Esophagus muscularis mucosa (tissue), 3 donors: Measurements from ENCODE around the gene GCN1.

Experiments
- CTCF ChIP-seq, 3 experiments: fragments of 200-600 bp in 2 of 3; fragments of 450-650 bp in 1 of 3; sonication (generic) in 2 of 3; IDR thresholded peaks; one replicate each; pipeline ENCODE4 v1.5.1; 2017 to 2019; ENCODE audit warnings: antibody characterized with exemption in 3 of 3, mild to moderate bottlenecking in 2 of 3, moderate library complexity in 1 of 3
- POLR2A ChIP-seq: fragments of 450-650 bp; IDR thresholded peaks from one replicate; pipeline ENCODE4 v1.6.1; 2017; ENCODE audit warnings: antibody characterized with exemption, moderate library complexity, mild to moderate bottlenecking, low read depth
- POLR2AphosphoS5 ChIP-seq, 2 donors: sonication (generic); formaldehyde crosslinking; IDR thresholded peaks; one replicate each; pipeline ENCODE4 v1.6.1; 2017; ENCODE audit warnings: antibody characterized with exemption in 2 of 2

DNA sequence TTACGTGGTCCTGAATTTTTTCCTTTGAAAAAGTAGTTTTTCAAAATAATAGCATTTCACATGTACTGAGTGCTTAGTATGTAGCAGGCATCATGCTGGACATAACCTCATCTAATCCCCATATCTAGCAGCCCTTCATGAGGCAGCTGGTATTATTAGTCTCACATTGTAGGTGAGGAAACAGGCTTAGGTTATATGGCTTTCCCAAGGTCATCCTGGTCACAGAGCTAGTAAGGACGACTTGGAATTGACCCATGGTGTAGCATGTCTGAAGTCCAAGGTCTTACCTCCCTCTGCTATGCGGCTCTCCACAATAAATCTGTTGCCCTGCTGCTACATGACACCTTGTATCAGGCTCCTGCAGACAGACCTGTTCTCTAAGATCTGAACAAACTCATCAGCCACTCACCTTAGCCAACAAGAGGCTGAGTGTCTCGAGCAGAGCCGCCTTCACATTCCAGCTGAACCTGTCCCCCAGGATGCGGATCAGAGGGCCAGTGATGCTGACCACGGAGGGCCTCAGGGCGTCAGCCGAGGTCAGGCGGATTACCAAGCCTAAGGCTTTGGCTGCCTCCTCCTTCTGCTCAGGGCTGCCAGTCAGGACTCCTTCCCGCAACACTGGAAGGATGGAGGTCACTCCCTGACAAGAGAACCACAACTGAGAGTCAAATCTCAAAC, 58.3 kb downstream of the GCN1 start:
- TF ChIP-seq POLR2AphosphoS5 (IDR thresholded peaks at IDR 0.05) = no peak
- TF ChIP-seq POLR2A = no peak
- TF ChIP-seq CTCF (IDR thresholded peaks at IDR 0.05) = no peak
